Suprapubic skin (tissue), 3 donors: ENCODE measurements around the gene ULK4.

Source experiments
- CTCF ChIP-seq, 2 donors: fragments of 200-600 bp in 1 of 2; fragments of 450-650 bp in 1 of 2; sonication (generic) in 1 of 2; IDR thresholded peaks; one replicate each; pipeline ENCODE4 v1.5.1; 2016 to 2019; ENCODE audit warnings: antibody characterized with exemption in 2 of 2, mild to moderate bottlenecking in 1 of 2, moderate library complexity in 1 of 2
- POLR2A ChIP-seq, 2 donors: fragments of 450-650 bp; IDR thresholded peaks; one replicate each; pipeline ENCODE4 v1.6.1; 2017; ENCODE audit warnings: antibody characterized with exemption in 2 of 2, mild to moderate bottlenecking in 2 of 2, moderate library complexity in 2 of 2

GRCh38 chr3:41792806-41793205, 169.1 kb downstream of the ULK4 start:
- no peak for TF ChIP-seq CTCF (IDR thresholded peaks at IDR 0.05)
- TF ChIP-seq POLR2A (IDR thresholded peaks at IDR 0.05) = no peak
